HCT116 (cell line): ENCODE data around the gene MLC1. TPM values are rescaled to one million over a fixed set of nuclear protein-coding genes. Genes with fewer than 3 reads are reported as not detected.

Source experiments
- ATAC-seq: fragments of 200-7000 bp; cut with Tn5 transposase; 2 replicates; pipeline ENCODE4 v1.9.1; 2020; ENCODE audit warnings: mild to moderate bottlenecking, moderate library complexity
- BruUV-seq: library from RNA; stranded (reverse); fragments of 400-500 nt; replicated peaks from 2 replicates; lab custom pipeline; 2021; lab: Mats Ljungman, UMichigan
- CTCF ChIA-PET: fragments of 300-600 bp; sonication (Branson Sonifier 250); formaldehyde crosslinking; loops from one replicate; lab custom pipeline; 2021; ENCODE audit warnings: antibody characterized with exemption; lab: Charles Lee
- POLR2A ChIA-PET: fragments of 300-600, 350-600 bp; sonication (Branson Sonifier 250); formaldehyde crosslinking; loops from one replicate; lab custom pipeline; 2021; ENCODE audit warnings: antibody characterized with exemption; lab: Charles Lee
- RAD21 ChIA-PET, 2 experiments: fragments of 300-600 bp; sonication (Branson Sonifier 250); formaldehyde crosslinking; loops; one replicate each; lab custom pipeline; 2023; ENCODE audit warnings: low total read pairs in 2 of 2; ENCODE audit not compliant: uncharacterized antibody in 2 of 2, unreplicated experiment in 2 of 2, low non-redundant PET in 1 of 2; lab: Charles Lee
- DNase-seq: peaks from one replicate; pipeline ENCODE4 v3.0.0-alpha.2; 2010; ENCODE audit warnings: low read depth, low spot score
- H2AFZ ChIP-seq: fragments of 200-600 bp; shearing (Covaris generic), sonication (generic); 2 replicates; pipeline ENCODE4 v1.6.1; 2017; ENCODE audit warnings: low read depth, mixed run types, mixed read lengths, antibody characterized with exemption, low read length; ENCODE audit not compliant: poor library complexity, severe bottlenecking
- H3K27ac ChIP-seq: 2 replicates; pipeline ENCODE4 v1.5.1; 2012; ENCODE audit warnings: low read depth, low read length
- H3K27me3 ChIP-seq: fragments of 200-600 bp; sonication (generic); 2 replicates; pipeline ENCODE4 v1.6.1; 2016; ENCODE audit warnings: mixed run types, low read length, mixed read lengths; ENCODE audit not compliant: insufficient read depth
- H3K36me3 ChIP-seq, 2 experiments: fragments of 200-500 bp in 1 of 2; fragments of 200-600 bp in 1 of 2; sonication (Bioruptor generic) in 1 of 2; sonication (generic) in 1 of 2; 2 replicates each; pipeline versions ENCODE4 v1.5.1 to v1.6.1; 2014 to 2016; ENCODE audit warnings: low read length in 2 of 2, inconsistent platforms in 1 of 2, mixed read lengths in 1 of 2, mixed run types in 1 of 2; ENCODE audit not compliant: insufficient read depth in 2 of 2, control insufficient read depth in 1 of 2
- H3K4me1 ChIP-seq, 2 experiments: fragments of 200-600 bp in 1 of 2; sonication (generic) in 1 of 2; 2 replicates each; pipeline versions ENCODE4 v1.5.1 to v1.6.1; 2012 to 2017; ENCODE audit warnings: low read length in 2 of 2, inconsistent platforms in 1 of 2, mild to moderate bottlenecking in 1 of 2, mixed read lengths in 1 of 2, mixed run types in 1 of 2, moderate library complexity in 1 of 2; ENCODE audit not compliant: insufficient read depth in 2 of 2, control insufficient read depth in 1 of 2
- H3K4me2 ChIP-seq: fragments of 200-600 bp; sonication (generic); 2 replicates; pipeline ENCODE4 v1.6.1; 2017; ENCODE audit warnings: mixed run types, low read length, mixed read lengths
- H3K4me3 ChIP-seq, 2 experiments: fragments of 200-600 bp in 1 of 2; sonication (generic) in 1 of 2; replicated peaks in 1 of 2; 2 replicates each; pipeline ENCODE4 v1.5.1; 2011 to 2016; ENCODE audit warnings: low read length in 2 of 2, control low read depth in 1 of 2, low read depth in 1 of 2, mild to moderate bottlenecking in 1 of 2, mixed read lengths in 1 of 2, mixed run types in 1 of 2
- H3K79me2 ChIP-seq: fragments of 200-600 bp; sonication (generic); 2 replicates; pipeline ENCODE4 v1.6.1; 2017; ENCODE audit warnings: mild to moderate bottlenecking, mixed run types, low read length, moderate library complexity, mixed read lengths; ENCODE audit not compliant: insufficient read depth
- H3K9ac ChIP-seq: fragments of 200-600 bp; sonication (generic); 2 replicates; pipeline ENCODE4 v1.6.1; 2016; ENCODE audit warnings: low read length, mixed read lengths
- H3K9me2 ChIP-seq: fragments of 200-600 bp; sonication (generic), shearing (Covaris generic); 2 replicates; pipeline ENCODE4 v1.6.1; 2017; ENCODE audit warnings: mixed run types, mild to moderate bottlenecking, moderate library complexity; ENCODE audit not compliant: insufficient read depth
- H3K9me3 ChIP-seq, 2 experiments: fragments of 200-500 bp in 1 of 2; fragments of 200-600 bp in 1 of 2; sonication (Bioruptor generic) in 1 of 2; sonication (generic) in 1 of 2; 2 replicates each; pipeline ENCODE4 v1.6.1; 2014 to 2017; ENCODE audit warnings: low read length in 2 of 2, mixed read lengths in 2 of 2, inconsistent platforms in 1 of 2, low read depth in 1 of 2, mild to moderate bottlenecking in 1 of 2, mixed run types in 1 of 2, moderate library complexity in 1 of 2; ENCODE audit not compliant: control insufficient read depth in 1 of 2, insufficient read depth in 1 of 2
- H4K20me1 ChIP-seq: fragments of 200-600 bp; sonication (generic), shearing (Covaris generic); 2 replicates; pipeline ENCODE4 v1.6.1; 2017; ENCODE audit warnings: mixed run types, mild to moderate bottlenecking, moderate library complexity; ENCODE audit not compliant: insufficient read depth
- ATF3 ChIP-seq: IDR thresholded peaks from 2 replicates; pipeline ENCODE4 v1.6.1; 2012
- CBX3 ChIP-seq: IDR thresholded peaks from 2 replicates; pipeline ENCODE4 v1.6.1; 2012; ENCODE audit warnings: low read depth
- CEBPB ChIP-seq: IDR thresholded peaks from 2 replicates; pipeline ENCODE4 v1.6.1; 2012; ENCODE audit warnings: low read depth
- EGR1 ChIP-seq: IDR thresholded peaks from 2 replicates; pipeline ENCODE4 v1.6.1; 2012; ENCODE audit warnings: low read depth
- ELF1 ChIP-seq: IDR thresholded peaks from 2 replicates; pipeline ENCODE4 v1.6.1; 2012; ENCODE audit warnings: low read depth, borderline replicate concordance
- EZH2 ChIP-seq: fragments of 200-600 bp; sonication (generic); IDR thresholded peaks from 2 replicates; pipeline ENCODE4 v1.6.1; 2017; ENCODE audit warnings: antibody characterized with exemption, mixed run types
- EZH2phosphoT487 ChIP-seq: fragments of 200-600 bp; IDR thresholded peaks from 2 replicates; pipeline ENCODE4 v1.6.1; 2018; ENCODE audit warnings: antibody characterized with exemption, borderline replicate concordance
- POLR2AphosphoS5 ChIP-seq: IDR thresholded peaks from 2 replicates; pipeline ENCODE4 v1.6.1; 2011; ENCODE audit warnings: mild to moderate bottlenecking, low read depth, low read length, moderate library complexity
- RAD21 ChIP-seq: IDR thresholded peaks from 2 replicates; pipeline ENCODE4 v1.6.1; 2012; ENCODE audit warnings: low read depth, mild to moderate bottlenecking
- SIN3A ChIP-seq: IDR thresholded peaks from 2 replicates; pipeline ENCODE4 v1.6.1; 2012; ENCODE audit warnings: low read depth
- SP1 ChIP-seq: IDR thresholded peaks from 2 replicates; pipeline ENCODE4 v1.6.1; 2012; ENCODE audit warnings: low read depth
- SRF ChIP-seq: IDR thresholded peaks from 2 replicates; pipeline ENCODE4 v1.6.1; 2012; ENCODE audit warnings: low read depth
- YY1 ChIP-seq: IDR thresholded peaks from 2 replicates; pipeline ENCODE4 v1.6.1; 2011; ENCODE audit warnings: low read length, low read depth, moderate library complexity, mild to moderate bottlenecking; ENCODE audit not compliant: insufficient replicate concordance; ENCODE audit errors: extremely low read depth
- ZFX ChIP-seq: fragments of 450-650 bp; IDR thresholded peaks from 2 replicates; pipeline ENCODE4 v1.6.1; 2017
- intact Hi-C: fragments of 100-400 bp; cut with micrococcal nuclease; formaldehyde crosslinking; loops from 2 replicates; pipeline ENCODE4 v1.10.0; 2022
- total RNA-seq: library from RNA; stranded (reverse); gene quantifications from one replicate; pipeline ENCODE4 v1.2.1, GENCODE V29; 2021; ENCODE audit not compliant: unreplicated experiment
- TF ChIP-seq, protein P1 (sequence below), 3 experiments: fragments of 200-600 bp in 1 of 3; sonication (generic) in 1 of 3; IDR thresholded peaks in 2 of 3; conservative IDR thresholded peaks in 1 of 3; 2 replicates each; pipeline ENCODE4 v1.5.1; 2012 to 2017; ENCODE audit warnings: low read depth in 2 of 3, low read length in 2 of 3, antibody characterized with exemption in 1 of 3, borderline replicate concordance in 1 of 3, control low read depth in 1 of 3, mild to moderate bottlenecking in 1 of 3, mixed read lengths in 1 of 3, mixed run types in 1 of 3, moderate library complexity in 1 of 3; ENCODE audit not compliant: insufficient read depth in 1 of 3
- TF ChIP-seq, protein P2 (sequence below): IDR thresholded peaks from 2 replicates; pipeline ENCODE4 v1.6.1; 2011; ENCODE audit warnings: mild to moderate bottlenecking, low read length, moderate library complexity; ENCODE audit not compliant: insufficient replicate concordance; ENCODE audit errors: extremely low read depth
- TF ChIP-seq, protein P3 (sequence below): IDR thresholded peaks from 2 replicates; pipeline ENCODE4 v1.6.1; 2012; ENCODE audit warnings: low read depth

The MLC1 gene
- total RNA-seq, 1 experiment from 2014 or later = not detected

DNA sequence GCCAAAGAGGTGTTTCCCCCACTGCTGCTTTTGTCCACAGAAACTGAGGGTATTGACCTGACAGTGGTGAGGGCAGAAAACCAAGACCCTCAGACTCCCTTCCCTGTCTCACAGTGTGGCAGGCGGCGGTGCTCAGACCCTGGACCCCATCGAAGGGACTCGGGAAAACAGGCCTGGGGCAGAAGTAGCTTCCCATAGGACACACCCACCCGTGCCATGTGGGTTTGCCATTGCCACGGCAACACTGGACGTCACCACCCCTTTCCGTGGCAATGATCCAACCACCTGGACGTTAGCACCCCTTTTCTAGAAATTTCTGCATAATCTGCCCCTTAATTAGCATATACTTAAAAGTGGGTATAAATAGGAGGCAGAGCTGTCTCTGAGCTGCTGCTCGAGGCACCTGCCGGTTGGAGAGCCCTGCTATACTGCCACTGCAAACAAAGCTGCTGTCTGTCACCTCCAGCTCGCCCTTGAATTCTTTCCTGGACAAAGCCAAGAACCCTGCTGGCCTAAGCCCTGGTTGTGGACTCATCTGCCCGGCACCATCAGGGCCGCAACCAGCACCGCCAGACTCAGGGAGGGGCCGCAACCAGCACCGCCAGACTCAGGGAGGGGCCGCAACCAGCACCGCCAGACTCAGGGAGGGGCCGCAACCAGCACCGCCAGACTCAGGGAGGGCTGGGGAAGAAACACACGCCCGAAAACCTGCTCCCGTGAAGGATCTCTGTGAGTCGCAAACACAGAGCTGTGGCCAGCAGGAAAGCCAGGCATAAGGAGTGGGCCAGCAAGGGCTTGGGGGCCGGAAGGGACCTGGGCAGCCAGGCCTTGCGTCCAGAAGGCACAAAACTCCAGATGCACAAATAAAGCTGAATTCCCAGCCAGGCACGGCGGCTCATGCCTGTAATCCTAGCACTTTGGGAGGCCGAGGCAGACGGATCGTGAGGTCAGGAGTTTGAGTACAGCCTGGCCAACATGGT lies 10.4 kb downstream of the MLC1 start:
- no peak for DNase-seq
- ChIA-PET CTCF (interaction anchor here (0.8 kb wide), 1 partner anchor 74 kb away, joined by 3 read pairs; no protein-coding TSS in a partner anchor), RAD21 (no interaction called here), POLR2A (no interaction called here)
- no peak overlapping the region for H3K4me2 ChIP-seq
- H3K27ac ChIP-seq = no peak overlapping the region
- no peaks in the 10 kb centered on the region for H3K9me3 ChIP-seq
- H3K27me3 ChIP-seq = no peaks in the 10 kb centered on the region
- H3K9me2 ChIP-seq = no peaks in the 10 kb centered on the region
- H3K36me3 ChIP-seq = no peaks in the 10 kb centered on the region
- H3K4me1 ChIP-seq = peaks cover 0 to 11% of the 10 kb centered on the region in 2 experiments; a peak in 2 of 4 replicates
- ATAC-seq = peak; percentile 52; the same call in 1 of the 2 replicates
- no TSS peak for BruUV-seq
- intact Hi-C loops = no loop called here
- no peak overlapping the region for H3K4me3 ChIP-seq
- no peak overlapping the region for H3K9ac ChIP-seq
- no peaks in the 10 kb centered on the region for H4K20me1 ChIP-seq
- no peaks in the 10 kb centered on the region for H3K79me2 ChIP-seq
- no peak for TF ChIP-seq CEBPB
- TF ChIP-seq EZH2 = no peak
- TF ChIP-seq, protein P1, sequence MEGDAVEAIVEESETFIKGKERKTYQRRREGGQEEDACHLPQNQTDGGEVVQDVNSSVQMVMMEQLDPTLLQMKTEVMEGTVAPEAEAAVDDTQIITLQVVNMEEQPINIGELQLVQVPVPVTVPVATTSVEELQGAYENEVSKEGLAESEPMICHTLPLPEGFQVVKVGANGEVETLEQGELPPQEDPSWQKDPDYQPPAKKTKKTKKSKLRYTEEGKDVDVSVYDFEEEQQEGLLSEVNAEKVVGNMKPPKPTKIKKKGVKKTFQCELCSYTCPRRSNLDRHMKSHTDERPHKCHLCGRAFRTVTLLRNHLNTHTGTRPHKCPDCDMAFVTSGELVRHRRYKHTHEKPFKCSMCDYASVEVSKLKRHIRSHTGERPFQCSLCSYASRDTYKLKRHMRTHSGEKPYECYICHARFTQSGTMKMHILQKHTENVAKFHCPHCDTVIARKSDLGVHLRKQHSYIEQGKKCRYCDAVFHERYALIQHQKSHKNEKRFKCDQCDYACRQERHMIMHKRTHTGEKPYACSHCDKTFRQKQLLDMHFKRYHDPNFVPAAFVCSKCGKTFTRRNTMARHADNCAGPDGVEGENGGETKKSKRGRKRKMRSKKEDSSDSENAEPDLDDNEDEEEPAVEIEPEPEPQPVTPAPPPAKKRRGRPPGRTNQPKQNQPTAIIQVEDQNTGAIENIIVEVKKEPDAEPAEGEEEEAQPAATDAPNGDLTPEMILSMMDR (IDR thresholded peaks at IDR 0.05 in 2 of 3, conservative IDR thresholded peaks at IDR 0.05 in 1 of 3; ENCODE audit: borderline replicate concordance in 1 of 3, insufficient read depth in 1 of 3, low read depth in 2 of 3, low read length in 2 of 3) = no peak
- TF ChIP-seq ELF1 = no peak
- TF ChIP-seq EZH2phosphoT487 = no peak
- TF ChIP-seq SRF = no peak
- no peak for TF ChIP-seq YY1
- no peak for TF ChIP-seq EGR1
- no peak for TF ChIP-seq POLR2AphosphoS5
- TF ChIP-seq, protein P2, sequence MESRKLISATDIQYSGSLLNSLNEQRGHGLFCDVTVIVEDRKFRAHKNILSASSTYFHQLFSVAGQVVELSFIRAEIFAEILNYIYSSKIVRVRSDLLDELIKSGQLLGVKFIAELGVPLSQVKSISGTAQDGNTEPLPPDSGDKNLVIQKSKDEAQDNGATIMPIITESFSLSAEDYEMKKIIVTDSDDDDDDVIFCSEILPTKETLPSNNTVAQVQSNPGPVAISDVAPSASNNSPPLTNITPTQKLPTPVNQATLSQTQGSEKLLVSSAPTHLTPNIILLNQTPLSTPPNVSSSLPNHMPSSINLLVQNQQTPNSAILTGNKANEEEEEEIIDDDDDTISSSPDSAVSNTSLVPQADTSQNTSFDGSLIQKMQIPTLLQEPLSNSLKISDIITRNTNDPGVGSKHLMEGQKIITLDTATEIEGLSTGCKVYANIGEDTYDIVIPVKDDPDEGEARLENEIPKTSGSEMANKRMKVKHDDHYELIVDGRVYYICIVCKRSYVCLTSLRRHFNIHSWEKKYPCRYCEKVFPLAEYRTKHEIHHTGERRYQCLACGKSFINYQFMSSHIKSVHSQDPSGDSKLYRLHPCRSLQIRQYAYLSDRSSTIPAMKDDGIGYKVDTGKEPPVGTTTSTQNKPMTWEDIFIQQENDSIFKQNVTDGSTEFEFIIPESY = no peak
- TF ChIP-seq ZFX = no peak
- TF ChIP-seq, protein P3, sequence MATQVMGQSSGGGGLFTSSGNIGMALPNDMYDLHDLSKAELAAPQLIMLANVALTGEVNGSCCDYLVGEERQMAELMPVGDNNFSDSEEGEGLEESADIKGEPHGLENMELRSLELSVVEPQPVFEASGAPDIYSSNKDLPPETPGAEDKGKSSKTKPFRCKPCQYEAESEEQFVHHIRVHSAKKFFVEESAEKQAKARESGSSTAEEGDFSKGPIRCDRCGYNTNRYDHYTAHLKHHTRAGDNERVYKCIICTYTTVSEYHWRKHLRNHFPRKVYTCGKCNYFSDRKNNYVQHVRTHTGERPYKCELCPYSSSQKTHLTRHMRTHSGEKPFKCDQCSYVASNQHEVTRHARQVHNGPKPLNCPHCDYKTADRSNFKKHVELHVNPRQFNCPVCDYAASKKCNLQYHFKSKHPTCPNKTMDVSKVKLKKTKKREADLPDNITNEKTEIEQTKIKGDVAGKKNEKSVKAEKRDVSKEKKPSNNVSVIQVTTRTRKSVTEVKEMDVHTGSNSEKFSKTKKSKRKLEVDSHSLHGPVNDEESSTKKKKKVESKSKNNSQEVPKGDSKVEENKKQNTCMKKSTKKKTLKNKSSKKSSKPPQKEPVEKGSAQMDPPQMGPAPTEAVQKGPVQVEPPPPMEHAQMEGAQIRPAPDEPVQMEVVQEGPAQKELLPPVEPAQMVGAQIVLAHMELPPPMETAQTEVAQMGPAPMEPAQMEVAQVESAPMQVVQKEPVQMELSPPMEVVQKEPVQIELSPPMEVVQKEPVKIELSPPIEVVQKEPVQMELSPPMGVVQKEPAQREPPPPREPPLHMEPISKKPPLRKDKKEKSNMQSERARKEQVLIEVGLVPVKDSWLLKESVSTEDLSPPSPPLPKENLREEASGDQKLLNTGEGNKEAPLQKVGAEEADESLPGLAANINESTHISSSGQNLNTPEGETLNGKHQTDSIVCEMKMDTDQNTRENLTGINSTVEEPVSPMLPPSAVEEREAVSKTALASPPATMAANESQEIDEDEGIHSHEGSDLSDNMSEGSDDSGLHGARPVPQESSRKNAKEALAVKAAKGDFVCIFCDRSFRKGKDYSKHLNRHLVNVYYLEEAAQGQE = no peak
- TF ChIP-seq SP1 = no peak
- no peak for TF ChIP-seq RAD21
- TF ChIP-seq SIN3A = no peak
- TF ChIP-seq ATF3 = no peak
- no peak for TF ChIP-seq CBX3
- no peak overlapping the region for H2AFZ ChIP-seq
